ENCODE results near the gene PRSS1.

Gene PRSS1

GRCh38 chr7:142777318-142777717, 28.0 kb downstream of the PRSS1 start:
- no peak for DNase-seq (ENCODE audit: extremely low read depth, low read depth)
- no peak for TF ChIP-seq CTCF (IDR thresholded peaks at IDR 0.05; ENCODE audit: low read depth, low read length)

- DNase-seq (ENCODE audit: extremely low read depth, low read depth), result peak; percentile 82
- TF ChIP-seq CTCF (IDR thresholded peaks at IDR 0.05; ENCODE audit: low read depth, low read length), result peak; percentile 93
These were observed 33.9 kb downstream of the PRSS1 start for GRCh38 chr7:142782922-142783900.

- DNase-seq (ENCODE audit: extremely low read depth, low read depth), result no peak
- peak; percentile 2; the same call in 1 of the 2 replicates for TF ChIP-seq CTCF (IDR thresholded peaks at IDR 0.05; ENCODE audit: low read depth, low read length)
These were observed 34.8 kb downstream of the PRSS1 start for GRCh38 chr7:142784096-142784495.

- DNase-seq (ENCODE audit: extremely low read depth, low read depth), result no peak
- TF ChIP-seq CTCF (IDR thresholded peaks at IDR 0.05; ENCODE audit: low read depth, low read length), result no peak
These were observed 35.4 kb downstream of the PRSS1 start for GRCh38 chr7:142784716-142785115.

- no peak for TF ChIP-seq CTCF (IDR thresholded peaks at IDR 0.05; ENCODE audit: low read depth, low read length)
- DNase-seq (ENCODE audit: extremely low read depth, low read depth), result no peak
These were observed 36.6 kb downstream of the PRSS1 start for GRCh38 chr7:142785841-142786250.

- TF ChIP-seq CTCF (IDR thresholded peaks at IDR 0.05; ENCODE audit: low read depth, low read length), result no peak
- no peak for DNase-seq (ENCODE audit: extremely low read depth, low read depth)
These were observed 37.9 kb downstream of the PRSS1 start for GRCh38 chr7:142787034-142787768.

GRCh38 chr7:142787783-142788182, 38.5 kb downstream of the PRSS1 start:
- DNase-seq (ENCODE audit: extremely low read depth, low read depth), result no peak
- TF ChIP-seq CTCF (IDR thresholded peaks at IDR 0.05; ENCODE audit: low read depth, low read length), result no peak

Data from AG09319 (cell line).